ENCODE measurements around the gene FBH1.

- no peak for TF ChIP-seq EZH2 (IDR thresholded peaks at IDR 0.05)
- TF ChIP-seq CTCF (IDR thresholded peaks at IDR 0.05) = no peak
These were observed 40.2 kb downstream of the FBH1 start for GRCh38 chr10:5930272-5930671.

Measured in neural progenitor cell (in vitro differentiated cells).